T1000 (cell line): ENCODE measurements around the gene MISP3.

ENCODE experiments used
- DNase-seq: peaks from one replicate; lab custom pipeline; 2025; ENCODE audit warnings: mixed read lengths; lab: John Stamatoyannopoulos, UW

MISP3 gene

DNA sequence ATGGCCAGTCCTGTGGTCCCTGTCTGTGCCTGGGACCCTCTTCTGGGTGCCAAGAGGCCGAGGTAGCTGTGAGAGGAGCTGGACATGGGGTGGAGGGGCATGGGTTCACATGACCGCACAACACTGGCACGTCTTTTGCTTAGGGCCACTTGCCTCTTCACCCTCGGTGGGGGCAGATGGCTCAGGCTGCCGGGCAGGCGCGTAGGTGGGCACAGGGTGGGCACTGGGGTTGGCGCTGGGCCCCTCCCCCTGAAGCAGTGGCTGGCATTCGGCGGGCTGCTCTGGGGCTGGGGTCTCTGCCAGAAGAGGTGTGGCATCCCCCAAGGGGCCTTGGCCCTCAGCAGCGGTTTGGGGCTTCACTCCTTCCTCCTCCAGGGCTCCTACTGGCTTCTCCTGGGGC is 19.1 kb upstream of the MISP3 start:
- DNase-seq, result no peak

DNA sequence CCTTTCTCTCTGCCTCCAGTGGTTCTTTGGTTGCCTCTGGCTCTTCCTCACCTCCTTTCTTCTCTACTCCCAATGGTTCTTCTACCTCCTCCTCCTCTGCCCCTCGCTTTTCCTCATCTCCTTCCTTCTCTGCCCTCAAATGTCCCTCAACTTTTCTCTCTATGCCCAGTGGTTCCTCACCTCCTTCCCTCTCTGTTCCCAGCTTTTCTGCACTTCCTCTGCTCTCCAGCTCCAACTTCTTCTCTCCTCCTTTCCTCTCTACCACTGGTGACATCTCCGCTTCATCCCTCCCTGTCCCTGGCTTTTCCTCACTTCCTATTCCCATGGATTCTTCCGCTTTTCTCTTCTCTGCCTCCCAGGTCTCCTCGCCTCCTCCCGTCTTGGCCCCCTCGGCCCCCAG is 18.5 kb upstream of the MISP3 start:
- no peak for DNase-seq

DNA sequence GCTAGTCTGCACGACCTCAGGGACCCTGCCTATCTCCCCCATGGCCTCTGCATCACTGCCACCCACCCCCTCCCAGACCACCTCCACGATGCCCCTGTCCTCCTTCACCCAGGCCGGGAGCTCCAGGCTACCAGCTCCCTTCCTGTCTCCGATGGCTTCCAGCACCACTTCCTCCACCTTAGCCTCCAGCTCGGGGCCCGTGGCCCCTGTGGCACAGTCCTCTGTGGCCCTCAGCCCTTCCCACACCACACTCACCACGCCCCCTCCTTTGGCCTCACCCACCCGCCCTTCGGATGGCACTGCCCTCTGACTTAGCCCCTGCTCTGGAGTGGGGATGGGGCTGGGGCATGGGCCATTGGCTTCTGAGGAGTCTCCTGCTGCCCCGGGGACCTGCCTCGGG is 17.9 kb upstream of the MISP3 start:
- DNase-seq, result no peak

DNA sequence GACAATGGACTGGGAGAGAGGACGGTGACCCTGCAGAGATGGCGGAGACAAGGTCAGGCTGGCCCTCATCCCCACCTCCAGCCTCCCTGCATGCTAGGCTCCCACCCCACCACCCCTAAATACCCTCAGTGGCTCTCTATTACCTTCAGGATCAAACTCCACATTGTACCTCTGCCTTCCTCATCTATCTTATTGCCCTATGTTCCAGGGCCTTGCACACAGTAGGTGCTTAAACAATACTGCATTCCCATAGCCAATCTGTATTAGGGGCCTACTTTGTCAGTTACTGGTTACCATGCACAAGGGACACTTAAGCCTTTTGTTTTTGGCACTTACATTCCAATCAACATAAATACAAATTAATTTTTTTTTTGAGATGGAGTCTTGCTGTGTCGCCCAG is 17.2 kb upstream of the MISP3 start:
- DNase-seq, result no peak

DNA sequence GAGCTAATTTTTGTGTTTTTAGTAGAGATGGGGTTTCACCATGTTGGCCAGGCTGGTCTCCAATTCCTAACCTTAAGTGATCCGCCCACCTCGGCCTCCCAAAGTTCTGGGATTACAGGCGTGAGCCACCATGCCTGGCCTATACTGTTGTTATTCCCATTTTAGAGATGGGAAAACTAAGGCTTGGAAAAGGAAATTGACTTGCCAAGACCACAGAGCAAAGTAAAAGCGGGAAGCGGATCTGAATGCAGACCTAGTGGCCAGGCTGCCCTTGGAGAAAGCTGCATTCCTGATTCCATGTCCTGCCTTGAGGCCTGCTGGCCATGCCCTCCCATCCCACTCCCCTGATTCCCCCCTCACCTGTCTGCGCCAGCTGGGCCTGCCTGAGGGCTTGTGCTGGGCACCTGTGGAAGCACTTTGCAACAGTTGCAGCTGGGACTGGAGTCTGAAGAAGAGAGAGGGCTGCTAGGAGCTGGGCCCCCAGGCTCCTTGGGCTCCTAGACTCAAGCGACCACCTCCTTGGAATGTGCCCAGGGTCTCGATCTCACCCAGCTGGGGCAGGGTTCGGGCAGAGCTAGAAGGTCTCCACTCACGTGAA is 16.4 kb upstream of the MISP3 start:
- no peak for DNase-seq

DNA sequence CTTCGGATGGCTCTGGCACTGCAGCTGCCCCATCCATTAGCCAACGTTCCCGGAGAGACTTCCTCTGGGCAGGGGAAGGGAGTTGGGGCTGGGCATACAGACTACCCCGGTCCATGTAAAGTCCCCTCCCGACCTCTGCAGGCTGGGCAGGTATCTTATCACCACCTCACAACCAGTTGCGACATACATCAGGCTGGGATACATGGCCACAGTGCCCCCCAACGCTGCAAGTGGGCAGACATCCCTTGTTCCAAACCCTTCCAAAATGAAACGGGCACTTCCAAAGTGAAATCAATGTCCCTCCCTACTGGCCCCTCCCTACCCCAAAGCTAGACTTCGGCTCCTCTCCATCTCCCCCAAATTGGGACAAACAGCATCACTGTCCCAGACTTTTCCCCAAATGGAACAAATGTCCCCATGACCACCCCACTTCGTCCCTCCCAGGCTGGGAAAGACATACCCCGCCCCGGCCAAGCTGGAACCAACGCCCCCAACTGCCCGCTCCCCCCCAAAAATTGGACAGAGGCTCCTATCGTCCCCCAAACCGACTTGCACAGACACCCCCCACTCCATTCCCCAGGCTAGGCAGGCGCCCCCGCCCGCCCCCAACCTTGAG is 15.7 kb upstream of the MISP3 start:
- DNase-seq, result no peak

DNA sequence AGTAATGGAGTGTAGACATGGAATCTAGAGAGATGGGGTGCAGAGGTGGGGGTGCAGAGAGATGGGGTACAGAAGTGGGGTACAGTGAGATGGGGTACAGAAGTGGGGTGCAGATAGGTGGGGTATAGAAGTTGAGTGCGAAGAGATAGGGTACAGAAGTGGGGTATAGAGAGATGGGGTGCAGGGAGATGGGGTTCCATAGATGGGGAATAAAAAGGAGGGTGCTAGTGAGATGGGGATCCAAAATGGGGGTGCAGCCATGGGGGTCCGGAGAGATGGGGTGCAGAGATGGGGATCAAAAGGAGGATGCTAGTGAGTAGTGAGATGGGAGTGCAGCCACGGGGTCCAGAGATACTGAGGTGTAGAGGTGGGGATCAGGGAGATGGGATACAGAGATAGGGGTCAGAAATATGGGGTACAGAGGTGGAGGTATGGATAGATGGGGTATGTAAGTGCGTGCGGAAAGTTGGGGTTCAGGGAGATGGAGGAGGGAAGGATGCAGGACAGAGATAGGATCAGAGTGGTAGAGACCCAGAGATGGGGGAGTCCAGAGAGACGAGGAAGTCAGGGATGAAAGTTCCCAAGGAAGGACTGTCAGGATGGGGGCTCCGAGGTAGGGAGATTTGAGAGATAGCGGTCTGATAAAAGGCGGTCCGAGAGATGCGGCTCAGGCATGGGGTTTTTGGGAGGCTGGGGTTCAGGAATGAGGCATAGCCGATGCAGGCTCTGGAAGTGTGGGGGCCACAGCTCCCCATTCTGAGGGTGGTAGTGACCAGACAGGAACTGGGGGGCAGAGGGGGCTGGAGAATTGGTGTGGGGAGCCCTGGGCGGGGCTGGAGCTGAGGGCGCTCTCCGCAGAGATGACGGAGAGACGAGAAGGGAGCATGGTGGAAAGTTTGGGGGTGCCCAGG is 14.1 kb upstream of the MISP3 start:
- no peak for DNase-seq

DNA sequence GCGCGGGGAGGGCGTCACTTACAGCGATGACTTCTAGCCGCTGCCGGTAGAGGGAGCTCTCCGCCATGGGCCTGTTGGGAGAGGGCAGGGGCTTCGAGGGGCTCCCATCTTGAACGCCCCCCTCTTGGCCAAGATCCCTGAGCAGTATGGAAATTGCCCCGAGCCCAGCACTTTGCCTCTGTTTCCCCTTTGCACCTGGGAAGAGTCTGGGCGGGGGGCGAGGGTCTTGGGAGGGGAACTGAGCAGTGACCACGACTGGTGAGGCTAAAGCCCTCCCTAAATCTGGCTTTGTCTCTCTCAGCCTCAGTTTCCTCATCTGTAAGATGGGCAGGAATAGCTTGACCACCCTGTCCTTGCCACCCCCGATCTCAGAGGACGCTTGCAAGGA is 13.5 kb upstream of the MISP3 start:
- no peak for DNase-seq

DNA sequence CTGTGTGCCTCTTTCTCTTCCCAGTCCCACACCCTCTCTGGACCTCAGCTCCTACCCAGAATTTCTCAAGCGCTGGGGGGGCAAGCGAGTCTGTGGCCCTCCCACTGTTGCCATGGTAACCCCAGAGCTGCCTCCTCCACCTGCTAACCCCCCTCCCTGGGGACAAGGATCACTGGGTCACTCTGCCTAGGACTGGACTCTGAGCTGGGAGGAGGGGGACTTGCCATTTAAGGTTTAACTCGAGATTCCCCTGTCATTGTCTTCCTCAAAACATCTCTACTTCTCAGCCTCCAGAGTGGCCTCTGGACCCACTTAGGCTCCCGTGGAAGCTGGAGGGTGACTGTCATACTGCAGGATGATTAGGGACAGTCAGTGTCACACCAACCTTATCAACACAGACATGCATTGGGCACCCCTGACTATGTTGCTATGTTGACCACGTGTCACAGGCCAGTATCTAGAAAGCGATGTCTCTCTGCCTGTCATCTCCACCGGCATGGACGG is 12.9 kb upstream of the MISP3 start:
- no peak for DNase-seq

DNA sequence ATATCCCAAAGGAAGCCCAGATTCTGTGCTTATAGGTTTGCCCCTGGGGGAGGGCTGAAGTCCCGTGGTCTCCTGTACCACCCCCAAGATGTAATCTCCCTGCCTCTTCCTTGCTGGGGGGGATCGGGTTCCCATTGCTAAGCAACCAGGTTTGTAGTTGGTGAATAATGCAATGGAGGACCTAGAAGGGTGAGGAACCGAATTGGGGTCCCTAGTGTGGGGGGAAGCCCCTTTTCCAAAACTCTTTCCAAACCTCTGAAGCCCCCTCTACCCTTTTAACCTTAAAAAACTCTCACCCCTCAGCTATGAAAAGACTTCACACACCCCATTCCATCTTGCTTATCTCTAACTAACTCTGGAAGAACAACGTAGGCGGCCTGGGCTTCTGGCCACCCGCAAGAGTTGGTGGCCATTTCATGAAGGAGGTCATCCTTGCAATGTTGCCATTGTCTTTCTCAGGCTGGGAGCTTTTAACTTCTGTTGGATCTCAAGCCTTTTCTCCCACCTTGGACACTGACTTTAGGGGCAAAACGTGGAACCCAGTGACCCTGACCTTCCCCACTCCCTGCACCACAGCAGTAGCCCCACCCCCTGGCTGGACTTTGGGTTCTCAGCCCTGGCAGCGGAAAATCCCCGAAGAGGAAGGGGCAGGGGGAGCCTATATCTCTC is 11.4 kb upstream of the MISP3 start:
- DNase-seq, result no peak

DNA sequence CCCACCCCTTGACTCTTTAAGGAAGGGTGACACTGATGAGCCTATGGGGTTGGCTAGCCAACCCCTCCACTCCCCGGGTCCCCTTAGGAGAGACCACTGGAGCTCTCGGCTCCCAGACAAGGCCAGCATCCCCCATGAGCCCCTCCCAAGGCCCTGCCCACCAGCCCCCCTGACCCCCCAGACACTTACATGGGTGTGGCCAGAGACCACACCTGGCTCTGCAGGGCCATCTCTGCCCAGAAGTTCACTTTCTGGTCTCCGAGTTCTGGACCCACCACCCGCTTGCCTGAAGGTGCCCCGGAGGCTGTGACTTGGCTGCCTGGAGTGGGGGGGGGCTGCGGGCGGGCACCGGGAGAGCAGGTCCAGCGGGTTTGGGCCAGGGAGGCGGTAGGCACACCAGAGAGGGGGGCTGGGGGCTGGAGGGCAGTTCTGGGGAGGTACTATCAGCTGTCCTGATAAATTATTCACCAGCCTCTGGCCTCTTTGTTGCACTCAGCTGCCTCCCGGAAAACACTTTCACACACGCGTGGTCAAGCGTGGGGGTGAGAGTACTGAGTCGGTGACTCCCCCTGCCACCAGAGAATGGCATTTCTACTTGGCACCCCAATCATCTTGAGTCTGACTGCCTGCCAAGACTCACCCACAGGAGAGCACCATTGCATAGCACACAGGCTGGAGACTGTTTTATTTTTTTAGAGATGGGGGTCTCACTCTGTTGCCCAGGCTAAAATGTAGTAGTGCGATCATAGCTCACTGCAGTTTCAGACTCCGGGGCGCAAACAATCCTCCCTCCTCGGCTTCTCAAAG is 10.6 kb upstream of the MISP3 start, which contains the start of gene PALM3:
TSS of gene PALM3 (minus strand) at position 326 of the 807 bp plus-strand sequence. CDS start at position 230, 96 bp downstream.
- DNase-seq, result no peak

DNA sequence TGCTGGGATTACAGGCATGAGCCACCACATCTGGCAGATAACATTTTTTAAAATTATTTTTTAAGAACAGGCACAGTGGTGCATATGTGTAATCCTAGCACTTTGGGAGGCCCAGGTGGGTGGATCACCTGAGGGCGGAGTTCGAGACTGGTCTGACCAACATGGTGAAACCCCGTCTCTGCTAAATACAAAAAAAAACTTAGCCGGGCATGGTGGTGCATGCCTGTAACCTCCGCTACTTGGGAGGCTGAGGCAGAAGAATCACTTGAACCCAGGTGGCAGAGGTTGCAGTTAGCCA is 10.1 kb upstream of the MISP3 start:
- DNase-seq, result no peak

DNA sequence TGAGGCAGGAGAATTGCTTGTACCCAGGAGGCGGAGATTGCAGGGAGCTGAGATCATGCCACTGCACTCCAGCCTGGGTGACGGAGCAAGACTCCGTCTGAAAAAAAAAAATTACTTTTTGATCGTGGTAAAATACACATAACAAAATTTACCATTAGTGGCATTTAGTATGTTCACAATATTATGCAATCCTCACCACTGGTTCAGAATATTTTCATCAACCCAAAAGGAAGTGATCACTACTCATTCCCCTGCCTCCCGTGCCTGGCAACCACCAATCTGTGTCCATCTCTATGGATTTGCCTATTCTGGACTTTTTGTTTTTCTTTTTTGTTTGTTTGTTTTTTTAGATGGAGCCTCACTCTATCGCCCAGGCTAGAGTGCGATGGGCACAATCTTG is 9.5 kb upstream of the MISP3 start:
- no peak for DNase-seq

DNA sequence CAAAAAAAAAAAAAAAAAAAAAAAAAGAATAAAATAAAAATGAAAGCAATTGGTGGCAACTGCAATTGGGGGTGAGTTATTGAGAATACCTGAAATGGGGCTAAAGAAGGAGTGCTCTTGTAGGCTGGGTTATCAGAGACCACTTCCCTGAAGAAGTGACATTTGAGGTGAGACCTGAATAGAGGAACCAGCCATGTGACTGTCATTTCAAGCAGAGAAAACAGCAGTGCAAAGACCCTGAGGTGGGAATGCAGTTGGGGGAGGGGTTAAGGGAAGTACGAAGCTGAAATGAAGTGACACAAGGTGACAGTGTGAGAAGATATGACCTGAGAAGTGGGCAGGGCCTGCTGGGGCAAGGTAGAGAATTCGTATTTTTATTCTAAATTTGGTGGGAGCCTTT is 6.5 kb upstream of the MISP3 start:
- no peak for DNase-seq

DNA sequence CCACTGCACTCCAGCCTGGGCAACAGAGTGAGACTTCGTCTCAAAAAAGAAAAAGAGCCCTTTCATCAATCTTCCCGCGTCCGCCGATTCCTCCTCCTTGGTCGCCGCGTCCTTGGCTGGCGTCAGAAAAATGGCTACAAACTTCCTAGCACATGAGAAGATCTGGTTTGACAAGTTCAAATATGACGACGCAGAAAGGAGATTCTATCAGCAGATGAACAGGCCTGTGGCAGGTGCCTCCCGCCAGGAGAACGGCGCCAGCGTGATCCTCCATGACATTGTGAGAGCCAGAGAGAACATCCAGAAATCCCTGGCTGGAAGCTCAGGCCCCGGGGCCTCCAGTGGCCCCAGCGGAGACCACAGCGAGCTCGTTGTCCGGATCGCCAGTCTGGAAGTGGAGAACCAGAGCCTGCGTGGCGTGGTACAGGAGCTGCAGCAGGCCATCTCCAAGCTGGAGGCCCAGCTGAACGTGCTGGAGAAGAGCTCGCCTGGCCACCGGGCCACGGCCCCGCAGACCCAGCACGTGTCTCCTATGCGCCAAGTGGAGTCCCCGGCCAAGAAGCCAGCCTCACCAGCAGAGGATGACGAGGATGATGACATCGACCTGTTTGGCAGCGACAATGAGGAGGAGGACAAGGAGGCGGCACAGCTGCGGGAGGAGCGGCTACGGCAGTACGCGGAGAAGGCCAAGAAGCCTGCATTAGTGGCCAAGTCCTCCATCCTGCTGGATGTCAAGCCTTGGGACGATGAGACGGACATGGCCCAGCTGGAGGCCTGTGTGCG is 2.1 kb upstream of the MISP3 start:
- DNase-seq, result no peak

DNA sequence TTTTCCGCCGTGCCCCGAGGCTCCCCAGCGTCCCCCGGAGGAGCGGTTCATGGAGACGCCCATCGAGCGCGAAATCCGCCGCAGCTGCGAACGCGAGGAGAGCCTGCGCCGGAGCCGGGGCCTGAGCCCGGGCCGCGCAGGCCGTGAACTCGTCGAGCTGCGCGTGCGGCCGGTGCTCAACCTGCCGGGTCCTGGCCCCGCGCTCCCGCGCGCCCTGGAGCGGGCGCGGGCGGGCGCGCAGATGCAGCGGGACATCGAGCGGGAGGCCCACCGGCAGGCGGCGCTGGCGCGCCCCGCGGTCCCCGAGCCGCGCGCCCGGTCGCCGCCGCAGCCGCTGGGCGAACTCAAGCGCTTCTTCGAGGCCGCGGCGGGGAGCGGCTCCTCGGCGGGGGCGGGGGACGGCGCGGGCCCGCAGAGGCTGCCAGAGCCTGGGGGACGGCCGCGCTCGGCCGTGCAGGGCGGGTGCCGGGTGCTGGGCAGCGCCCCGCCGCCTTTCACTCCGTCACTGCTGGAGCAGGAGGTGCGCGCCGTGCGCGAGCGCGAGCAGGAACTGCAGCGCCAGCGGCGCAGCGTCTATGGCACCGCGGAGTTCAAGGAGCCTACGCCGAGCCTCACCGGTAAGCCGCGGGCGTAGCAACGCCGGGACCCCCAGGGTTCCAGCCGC is 807 bp downstream of the MISP3 start:
- peak; percentile 57 for DNase-seq

DNA sequence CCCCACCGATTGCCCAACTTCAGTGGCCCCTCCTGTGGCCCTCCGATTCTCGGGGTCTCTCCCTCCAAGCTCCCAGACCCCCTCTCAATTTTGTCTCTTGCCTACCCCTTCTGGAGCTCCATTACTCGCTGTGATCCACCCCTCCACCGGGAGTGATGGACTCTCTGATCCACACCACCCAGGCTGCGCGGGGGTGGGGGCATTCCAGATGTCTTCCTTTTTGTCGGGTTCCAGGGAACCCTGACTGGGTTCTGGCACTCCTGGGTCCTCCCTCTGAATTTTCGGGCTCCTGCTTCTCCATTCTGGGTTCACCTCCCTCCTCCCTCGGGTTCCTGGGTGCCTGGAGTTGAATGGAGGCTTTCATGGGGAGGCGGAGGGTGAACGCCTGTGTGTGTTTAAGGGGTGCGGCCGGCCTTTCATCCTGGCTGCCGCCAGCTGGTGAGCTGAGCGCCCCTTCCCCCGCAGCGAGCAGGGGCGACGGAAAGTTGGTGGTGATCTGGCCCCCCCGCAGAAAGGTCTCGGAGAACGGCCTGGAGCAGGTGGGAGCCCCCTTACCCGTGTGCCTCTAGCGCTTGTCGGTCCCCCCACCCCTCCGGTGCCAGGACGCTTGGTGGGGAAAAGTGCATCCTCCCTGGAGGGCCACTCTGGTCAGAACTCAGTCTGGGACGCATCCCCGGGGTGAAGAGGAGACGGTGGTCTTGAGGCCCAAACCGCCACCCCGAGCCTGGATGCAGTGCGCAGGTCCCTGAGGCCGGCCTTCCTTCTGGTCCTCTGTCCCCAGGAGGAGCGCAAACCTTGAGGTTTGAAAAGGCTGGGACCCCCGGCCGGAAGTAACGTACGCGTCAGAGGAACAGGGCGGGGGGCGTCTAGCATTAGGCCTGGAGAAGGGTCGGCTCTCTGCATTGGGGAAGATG is 1.6 kb downstream of the MISP3 start:
- no peak for DNase-seq

DNA sequence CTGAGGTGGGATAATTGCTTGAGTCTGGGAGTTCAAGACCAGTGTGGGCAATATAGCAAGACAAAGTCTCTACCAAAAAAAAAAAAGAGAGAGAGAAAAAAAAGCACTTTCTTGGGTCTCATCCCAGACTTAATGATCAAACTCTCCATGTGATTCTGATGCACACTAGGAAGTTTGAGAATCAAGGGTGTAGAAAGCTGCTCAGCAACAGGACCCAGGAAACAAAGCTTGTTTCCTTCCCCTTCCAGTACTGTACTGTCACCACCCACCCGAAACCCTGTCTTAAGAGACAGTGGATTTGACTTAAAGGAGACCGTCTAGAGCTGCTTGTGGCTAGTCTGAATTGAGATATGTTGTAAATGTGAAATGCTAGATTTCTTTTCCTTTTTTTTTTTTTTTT is 5.8 kb downstream of the MISP3 start:
- DNase-seq, result no peak
